DND-41 (cell line): Measurements from ENCODE around the gene CRIP3.

ENCODE experiments used
- ATAC-seq: fragments of 200-7000 bp; cut with Tn5 transposase; 3 replicates; pipeline ENCODE4 v1.9.1; 2021; ENCODE audit warnings: low read depth; ENCODE audit not compliant: insufficient read depth
- DNase-seq: peaks from one replicate; pipeline ENCODE4 v3.0.0-alpha.2; 2020
- H2AFZ ChIP-seq: 2 replicates; pipeline ENCODE4 v1.6.0; 2012; ENCODE audit warnings: low read depth, low read length
- H3K27ac ChIP-seq: 2 replicates; pipeline ENCODE4 v1.5.1; 2012; ENCODE audit warnings: low read length, inconsistent platforms
- H3K27me3 ChIP-seq: fragments of 200-600 bp; sonication (generic); 2 replicates; pipeline ENCODE4 v1.6.0; 2012; ENCODE audit warnings: low read length, mild to moderate bottlenecking, inconsistent platforms; ENCODE audit not compliant: insufficient read depth, poor library complexity
- H3K36me3 ChIP-seq: 2 replicates; pipeline ENCODE4 v1.5.1; 2012; ENCODE audit warnings: low read length, inconsistent platforms; ENCODE audit not compliant: insufficient read depth
- H3K4me1 ChIP-seq: 2 replicates; pipeline ENCODE4 v1.5.1; 2012; ENCODE audit warnings: mild to moderate bottlenecking, low read length; ENCODE audit not compliant: insufficient read depth
- H3K4me2 ChIP-seq: 2 replicates; pipeline ENCODE4 v1.6.0; 2012; ENCODE audit warnings: mild to moderate bottlenecking, moderate library complexity, low read length, inconsistent platforms; ENCODE audit not compliant: insufficient read depth
- H3K4me3 ChIP-seq, 2 experiments: fragments of 200-600 bp in 1 of 2; shearing (Covaris generic) in 1 of 2; 2 replicates each; pipeline ENCODE4 v1.5.1; 2012 to 2016; ENCODE audit warnings: inconsistent platforms in 2 of 2, low read length in 2 of 2, mild to moderate bottlenecking in 2 of 2, low read depth in 1 of 2, moderate library complexity in 1 of 2
- H3K79me2 ChIP-seq: 2 replicates; pipeline ENCODE4 v1.6.0; 2012; ENCODE audit warnings: low read length, inconsistent platforms; ENCODE audit not compliant: insufficient read depth
- H3K9ac ChIP-seq: 2 replicates; pipeline ENCODE4 v1.6.0; 2012; ENCODE audit warnings: low read depth, mild to moderate bottlenecking, inconsistent platforms, low read length, moderate library complexity
- H3K9me3 ChIP-seq: 2 replicates; pipeline ENCODE4 v1.5.1; 2012; ENCODE audit warnings: low read length, moderate library complexity, mild to moderate bottlenecking, inconsistent platforms; ENCODE audit not compliant: insufficient read depth, severe bottlenecking
- H4K20me1 ChIP-seq: 2 replicates; pipeline ENCODE4 v1.6.0; 2012; ENCODE audit warnings: low read length; ENCODE audit not compliant: insufficient read depth
- CTCF ChIP-seq: IDR thresholded peaks from 2 replicates; pipeline ENCODE4 v1.5.1; 2012; ENCODE audit warnings: borderline replicate concordance, low read length, moderate library complexity, mild to moderate bottlenecking; ENCODE audit not compliant: poor library complexity, severe bottlenecking; ENCODE audit errors: extremely low read depth
- EZH2 ChIP-seq: IDR thresholded peaks from 3 replicates; pipeline ENCODE4 v1.6.1; 2012; ENCODE audit warnings: borderline replicate concordance, low read depth, mild to moderate bottlenecking, moderate library complexity, low read length, inconsistent platforms; ENCODE audit not compliant: severe bottlenecking

CRIP3 gene

GRCh38 chr6:43286456-43286979, 22.1 kb downstream of the CRIP3 start:
- Histone ChIP-seq H3K9me3 (no peaks in the 10 kb centered on the region), H4K20me1 (no peaks in the 10 kb centered on the region), H3K4me2 (no peak overlapping the region), H3K36me3 (no peaks in the 10 kb centered on the region), H2AFZ (no peak overlapping the region), H3K79me2 (no peaks in the 10 kb centered on the region), H3K27ac (no peak overlapping the region), H3K9ac (no peak overlapping the region), H3K4me3 (no peak overlapping the region), H3K27me3 (peaks cover 2% of the 10 kb centered on the region), H3K4me1 (no peaks in the 10 kb centered on the region)
- DNase-seq (no peak), ATAC-seq (no peak)
- TF ChIP-seq CTCF (no peak), EZH2 (no peak)

- DNase-seq (no peak), ATAC-seq (no peak)
- Histone ChIP-seq H3K36me3 (no peaks in the 10 kb centered on the region), H3K4me1 (no peaks in the 10 kb centered on the region), H3K4me3 (no peak overlapping the region), H3K27ac (no peak overlapping the region), H3K4me2 (no peak overlapping the region), H3K79me2 (no peaks in the 10 kb centered on the region), H3K27me3 (peaks cover 3% of the 10 kb centered on the region), H4K20me1 (no peaks in the 10 kb centered on the region), H3K9me3 (no peaks in the 10 kb centered on the region), H3K9ac (no peak overlapping the region), H2AFZ (no peak overlapping the region)
- TF ChIP-seq EZH2: no peak
- TF ChIP-seq CTCF: no peak
Observed at GRCh38 chr6:43285832-43286231, 22.8 kb downstream of the CRIP3 start.

DNA sequence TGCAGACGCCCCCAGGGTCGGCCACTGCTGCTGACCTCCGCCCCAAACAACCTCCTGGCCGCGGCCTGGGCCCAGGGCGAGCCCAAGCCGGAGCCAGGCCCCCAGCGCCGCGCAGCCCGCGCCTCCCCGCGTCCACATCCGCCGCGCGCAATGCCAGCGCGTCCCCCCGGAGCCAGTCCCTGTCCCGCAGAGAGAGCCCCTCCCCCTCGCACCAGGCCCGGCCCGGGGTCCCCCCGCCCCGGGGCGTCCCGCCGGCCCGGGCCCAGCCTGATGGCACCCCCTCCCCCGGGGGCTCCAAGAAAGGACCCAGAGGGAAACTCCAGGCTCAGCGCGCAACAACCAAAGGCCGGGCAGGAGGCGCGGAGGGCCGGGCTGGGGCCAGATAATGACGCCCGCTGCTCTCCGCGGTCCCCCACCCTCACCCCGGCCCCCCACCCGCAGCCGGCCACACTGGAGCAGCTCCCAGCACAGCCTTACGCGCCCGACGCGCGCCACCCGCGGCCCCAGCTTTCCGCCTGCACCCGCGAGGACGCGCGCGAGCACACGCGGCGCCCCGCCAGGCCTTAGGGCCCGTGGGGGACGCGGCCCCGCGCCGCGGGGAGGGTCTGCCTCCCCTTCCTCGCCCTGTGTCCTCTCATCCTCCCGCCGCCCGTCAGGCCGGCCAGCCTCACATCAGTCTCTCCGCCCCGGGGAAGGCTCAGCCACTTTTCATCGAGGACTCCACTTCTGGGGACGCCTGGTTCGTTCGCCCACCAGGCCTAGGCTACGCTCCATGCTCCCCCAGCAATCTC, 23.4 kb downstream of the CRIP3 start:
- no peaks in the 10 kb centered on the region for H3K9me3 ChIP-seq
- no peak overlapping the region for H3K9ac ChIP-seq
- TF ChIP-seq CTCF (no peak), EZH2 (no peak)
- no peak overlapping the region for H3K4me2 ChIP-seq
- no peaks in the 10 kb centered on the region for H3K36me3 ChIP-seq
- peaks cover 7% of the 10 kb centered on the region for H3K27me3 ChIP-seq
- H3K4me3 ChIP-seq: no peak overlapping the region
- no peak for ATAC-seq
- no peak for DNase-seq
- H3K79me2 ChIP-seq: no peaks in the 10 kb centered on the region
- no peak overlapping the region for H2AFZ ChIP-seq
- no peak overlapping the region for H3K27ac ChIP-seq
- no peaks in the 10 kb centered on the region for H4K20me1 ChIP-seq
- no peaks in the 10 kb centered on the region for H3K4me1 ChIP-seq
